Stimulated activated CD4-positive, alpha-beta T cell treated with anti-CD3 and anti-CD28 coated beads, Interleukin-1b, Interleukin-23, amount 100 ng/mL, for 48 hours (primary cell): ENCODE results near the gene GLT6D1.
"Not testable (repeated sequence)": the region's sequence is repeated elsewhere in the genome, so short reads cannot be mapped to it uniquely, and the experiment has no call there.

Source experiments
- DNase-seq: peaks from one replicate; pipeline ENCODE4 v3.0.0-alpha.2; 2020

The GLT6D1 gene

GRCh38 chr9:135639196-135639595 lies at the start of gene GLT6D1:
GLT6D1 (minus strand) TSS chr9:135639540; CDS start chr9:135639187, 353 bp downstream.
- DNase-seq = no peak

GRCh38 chr9:135689011-135689410 lies 49.7 kb upstream of the GLT6D1 start:
- no peak for DNase-seq

GRCh38 chr9:135687216-135687615 lies 47.9 kb upstream of the GLT6D1 start:
- no peak for DNase-seq

- DNase-seq = no peak
These were observed 45.4 kb upstream of the GLT6D1 start for GRCh38 chr9:135684691-135685090.

- DNase-seq = no peak
These were observed 44.2 kb upstream of the GLT6D1 start for GRCh38 chr9:135683401-135684034.

GRCh38 chr9:135681161-135681560 lies 41.8 kb upstream of the GLT6D1 start:
- no peak for DNase-seq

- DNase-seq = no peak
These were observed 40.7 kb upstream of the GLT6D1 start for GRCh38 chr9:135680056-135680455.

- DNase-seq = no peak
These were observed 39.1 kb upstream of the GLT6D1 start for GRCh38 chr9:135678236-135679017.

- no peak for DNase-seq
These were observed 38.4 kb upstream of the GLT6D1 start for GRCh38 chr9:135677641-135678168.

GRCh38 chr9:135676891-135677290 lies 37.6 kb upstream of the GLT6D1 start:
- no peak for DNase-seq

- DNase-seq = no peak
These were observed 35.6 kb upstream of the GLT6D1 start for GRCh38 chr9:135674977-135675376.

GRCh38 chr9:135673941-135674340 lies 34.6 kb upstream of the GLT6D1 start:
- DNase-seq = no peak

GRCh38 chr9:135672786-135673185 lies 33.4 kb upstream of the GLT6D1 start:
- DNase-seq = not testable (repeated sequence)

- no peak for DNase-seq
These were observed 32.3 kb upstream of the GLT6D1 start for GRCh38 chr9:135671591-135672041.

GRCh38 chr9:135670721-135671590 lies 31.6 kb upstream of the GLT6D1 start:
- DNase-seq = no peak

- no peak for DNase-seq
These were observed 30.4 kb upstream of the GLT6D1 start for GRCh38 chr9:135669616-135670285.

GRCh38 chr9:135669018-135669417 lies 29.7 kb upstream of the GLT6D1 start:
- not testable (repeated sequence) for DNase-seq

GRCh38 chr9:135667463-135668001 lies 28.2 kb upstream of the GLT6D1 start:
- DNase-seq = no peak

GRCh38 chr9:135666534-135667462 lies 27.5 kb upstream of the GLT6D1 start:
- no peak for DNase-seq

- no peak for DNase-seq
These were observed 26.5 kb upstream of the GLT6D1 start for GRCh38 chr9:135665795-135666189.
